SK-N-SH (cell line): Measurements from ENCODE around the gene PNKD.

Experiments
- EP300 ChIP-seq, 2 experiments: IDR thresholded peaks; 2 replicates each; pipeline versions ENCODE4 v1.4.0 to v1.6.1; 2012; ENCODE audit warnings: borderline replicate concordance in 1 of 2, low read depth in 1 of 2, low read length in 1 of 2
- FOXM1 ChIP-seq: IDR thresholded peaks from 2 replicates; pipeline ENCODE4 v1.4.0; 2012; ENCODE audit warnings: low read depth, mild to moderate bottlenecking
- POLR2AphosphoS5 ChIP-seq: IDR thresholded peaks from 2 replicates; pipeline ENCODE4 v1.6.1; 2012; ENCODE audit warnings: low read depth, low read length
- RCOR1 ChIP-seq: fragments of 150-350 bp; IDR thresholded peaks from 2 replicates; pipeline ENCODE4 v1.6.1; 2017; ENCODE audit warnings: antibody characterized with exemption, low read length
- TF ChIP-seq, protein P1 (sequence below): fragments of 200-600 bp; sonication (generic); IDR thresholded peaks from 2 replicates; pipeline ENCODE4 v1.6.1; 2017; ENCODE audit warnings: antibody characterized with exemption, mild to moderate bottlenecking, moderate library complexity

DNA sequence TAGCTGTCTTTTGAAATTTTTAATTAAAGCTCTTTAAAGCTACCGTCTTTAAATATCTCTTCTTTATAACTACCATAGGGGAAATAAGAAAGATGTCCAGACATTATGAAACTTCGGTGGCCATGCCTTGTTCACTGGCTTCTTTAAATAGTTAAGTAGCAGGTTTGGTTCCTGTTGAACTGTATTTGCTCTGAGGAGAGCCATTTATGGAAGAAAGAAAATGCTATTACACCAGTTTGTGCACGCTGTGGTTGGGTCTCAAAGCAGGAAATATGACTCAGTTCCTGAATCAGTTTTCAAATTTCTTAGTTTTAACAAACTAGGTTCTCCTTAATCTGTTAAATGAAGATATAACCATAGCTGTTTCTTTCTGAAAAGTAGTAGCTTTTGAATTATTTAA is 41.1 kb upstream of the PNKD start:
- TF ChIP-seq, protein P1, sequence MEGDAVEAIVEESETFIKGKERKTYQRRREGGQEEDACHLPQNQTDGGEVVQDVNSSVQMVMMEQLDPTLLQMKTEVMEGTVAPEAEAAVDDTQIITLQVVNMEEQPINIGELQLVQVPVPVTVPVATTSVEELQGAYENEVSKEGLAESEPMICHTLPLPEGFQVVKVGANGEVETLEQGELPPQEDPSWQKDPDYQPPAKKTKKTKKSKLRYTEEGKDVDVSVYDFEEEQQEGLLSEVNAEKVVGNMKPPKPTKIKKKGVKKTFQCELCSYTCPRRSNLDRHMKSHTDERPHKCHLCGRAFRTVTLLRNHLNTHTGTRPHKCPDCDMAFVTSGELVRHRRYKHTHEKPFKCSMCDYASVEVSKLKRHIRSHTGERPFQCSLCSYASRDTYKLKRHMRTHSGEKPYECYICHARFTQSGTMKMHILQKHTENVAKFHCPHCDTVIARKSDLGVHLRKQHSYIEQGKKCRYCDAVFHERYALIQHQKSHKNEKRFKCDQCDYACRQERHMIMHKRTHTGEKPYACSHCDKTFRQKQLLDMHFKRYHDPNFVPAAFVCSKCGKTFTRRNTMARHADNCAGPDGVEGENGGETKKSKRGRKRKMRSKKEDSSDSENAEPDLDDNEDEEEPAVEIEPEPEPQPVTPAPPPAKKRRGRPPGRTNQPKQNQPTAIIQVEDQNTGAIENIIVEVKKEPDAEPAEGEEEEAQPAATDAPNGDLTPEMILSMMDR, result no peak
- TF ChIP-seq POLR2AphosphoS5 (no peak), RCOR1 (no peak), FOXM1 (no peak), EP300 (IDR thresholded peaks at IDR 0.05; ENCODE audit: borderline replicate concordance in 1 of 2, low read depth in 1 of 2, low read length in 1 of 2) (no peak)
